Cardiac muscle cell (in vitro differentiated cells and primary cell): ENCODE results near the gene TPMT. TPM values are rescaled to one million over a fixed set of nuclear protein-coding genes. Genes with fewer than 3 reads are reported as not detected.
A peak's percentile ranks its signal among the peaks of the same experiment; 100 is the strongest.
"Not testable (repeated sequence)": the region's sequence is repeated elsewhere in the genome, so short reads cannot be mapped to it uniquely, and the experiment has no call there.

Experiments
- DNase-seq, 2 donors: peaks; one replicate each; pipeline versions ENCODE4 v3.0.0 to v3.0.0-alpha.2; 2010 to 2017; ENCODE audit warnings: low read depth in 1 of 2, low spot score in 1 of 2
- H3K27ac ChIP-seq: fragments of 200-600 bp; sonication (generic); 2 replicates; pipeline ENCODE4 v1.5.1; 2016
- H3K27me3 ChIP-seq: fragments of 200-600 bp; sonication (generic); 2 replicates; pipeline ENCODE4 v1.6.0; 2016; ENCODE audit warnings: control low read depth
- H3K36me3 ChIP-seq: fragments of 200-600 bp; sonication (generic); 2 replicates; pipeline ENCODE4 v1.5.1; 2016; ENCODE audit warnings: control low read depth
- H3K4me1 ChIP-seq: fragments of 200-600 bp; sonication (generic); 2 replicates; pipeline ENCODE4 v1.8.1; 2017; ENCODE audit warnings: low read depth, mild to moderate bottlenecking, mixed run types
- H3K4me3 ChIP-seq: fragments of 200-600 bp; sonication (generic); 2 replicates; pipeline ENCODE4 v1.5.1; 2016; ENCODE audit warnings: mild to moderate bottlenecking
- H3K9me3 ChIP-seq: fragments of 200-600 bp; sonication (generic); 2 replicates; pipeline ENCODE4 v1.5.1; 2017; ENCODE audit warnings: low read depth, mild to moderate bottlenecking, control low read depth
- CTCF ChIP-seq: IDR thresholded peaks from 2 replicates; pipeline ENCODE4 v1.5.1; 2012; ENCODE audit warnings: low read depth, mild to moderate bottlenecking, low read length
- polyA plus RNA-seq: library from polyadenylated mRNA; unstranded; fragments of >200 nt; fragmentation: Nextera tagmentation; extraction: Ambion mirVana; gene quantifications from 2 replicates; pipeline ENCODE4 v1.2.1, GENCODE V29; 2016
- total RNA-seq: library from RNA; depleted of rRNA; stranded (reverse); fragments of >200 nt; gene quantifications from 2 replicates; pipeline ENCODE4 v1.2.3, GENCODE V29; 2016

The TPMT gene
- total and polyA plus RNA-seq, 2 experiments from 2014 or later: 9.5 to 14.0 TPM

- no peaks in the 10 kb centered on the region for H3K27me3 ChIP-seq
- H3K4me1 ChIP-seq: peaks cover 13% of the 10 kb centered on the region
- H3K36me3 ChIP-seq: no peaks in the 10 kb centered on the region
- no peaks in the 10 kb centered on the region for H3K9me3 ChIP-seq
- TF ChIP-seq CTCF: peak; percentile 35
- H3K4me3 ChIP-seq: peak overlapping the region; percentile 96
- peak overlapping the region; percentile 55 for H3K27ac ChIP-seq
- DNase-seq: peak; percentile 31 to 62
Observed at GRCh38 chr6:18155864-18156421, 1.1 kb upstream of the TPMT start.

GRCh38 chr6:18155150-18155863, 430 bp upstream of the TPMT start, which contains the start of gene KDM1B:
TSS of gene KDM1B (plus strand) at chr6:18155422. CDS start at chr6:18159896, 4,474 bp downstream.
- no peaks in the 10 kb centered on the region for H3K27me3 ChIP-seq
- peaks cover 13% of the 10 kb centered on the region for H3K4me1 ChIP-seq
- no peaks in the 10 kb centered on the region for H3K36me3 ChIP-seq
- DNase-seq: peak; percentile 99
- peak within 1 kb of the TSS; percentile 96 for H3K4me3 ChIP-seq
- H3K9me3 ChIP-seq: no peaks in the 10 kb centered on the region
- no peak for TF ChIP-seq CTCF
- H3K27ac ChIP-seq: peak within 1 kb of the TSS; percentile 91

- Histone ChIP-seq H3K4me3 (no peak overlapping the region), H3K4me1 (peaks cover 13% of the 10 kb centered on the region), H3K9me3 (no peaks in the 10 kb centered on the region), H3K27ac (peak overlapping the region; percentile 26), H3K36me3 (no peaks in the 10 kb centered on the region), H3K27me3 (no peaks in the 10 kb centered on the region)
- no peak for TF ChIP-seq CTCF
- DNase-seq: no peak
Observed at GRCh38 chr6:18153311-18153703, 1.6 kb downstream of the TPMT start.

GRCh38 chr6:18151801-18152200, 3.1 kb downstream of the TPMT start:
- TF ChIP-seq CTCF: no peak
- no peaks in the 10 kb centered on the region for H3K27me3 ChIP-seq
- peaks cover 13% of the 10 kb centered on the region for H3K4me1 ChIP-seq
- H3K9me3 ChIP-seq: no peaks in the 10 kb centered on the region
- H3K4me3 ChIP-seq: no peak overlapping the region
- no peak for DNase-seq
- H3K36me3 ChIP-seq: peaks cover 3% of the 10 kb centered on the region
- no peak overlapping the region for H3K27ac ChIP-seq

- not testable (repeated sequence) for DNase-seq, H3K27me3 ChIP-seq, H3K27ac ChIP-seq, H3K36me3 ChIP-seq, H3K9me3 ChIP-seq, H3K4me3 ChIP-seq
- peaks cover 13% of the 10 kb centered on the region for H3K4me1 ChIP-seq
Observed at GRCh38 chr6:18151391-18151790, 3.5 kb downstream of the TPMT start.

GRCh38 chr6:18148304-18149025, 6.4 kb downstream of the TPMT start:
- H3K9me3 ChIP-seq: no peaks in the 10 kb centered on the region
- H3K27me3 ChIP-seq: no peaks in the 10 kb centered on the region
- DNase-seq: peak in 1 of 2 donors; percentile 57
- H3K27ac ChIP-seq: no peak overlapping the region
- no peak for TF ChIP-seq CTCF
- peaks cover 8% of the 10 kb centered on the region for H3K36me3 ChIP-seq
- no peak overlapping the region for H3K4me3 ChIP-seq
- peaks cover 8% of the 10 kb centered on the region for H3K4me1 ChIP-seq
